HG02981 (cell line): Measurements from ENCODE around the gene FAXC.

Experiments
- ATAC-seq: cut with Tn5 transposase; IDR thresholded peaks from one replicate; pipeline ENCODE4 v1.9.1; 2021; ENCODE audit warnings: mild to moderate bottlenecking, moderate library complexity; ENCODE audit not compliant: unreplicated experiment

Gene FAXC

DNA sequence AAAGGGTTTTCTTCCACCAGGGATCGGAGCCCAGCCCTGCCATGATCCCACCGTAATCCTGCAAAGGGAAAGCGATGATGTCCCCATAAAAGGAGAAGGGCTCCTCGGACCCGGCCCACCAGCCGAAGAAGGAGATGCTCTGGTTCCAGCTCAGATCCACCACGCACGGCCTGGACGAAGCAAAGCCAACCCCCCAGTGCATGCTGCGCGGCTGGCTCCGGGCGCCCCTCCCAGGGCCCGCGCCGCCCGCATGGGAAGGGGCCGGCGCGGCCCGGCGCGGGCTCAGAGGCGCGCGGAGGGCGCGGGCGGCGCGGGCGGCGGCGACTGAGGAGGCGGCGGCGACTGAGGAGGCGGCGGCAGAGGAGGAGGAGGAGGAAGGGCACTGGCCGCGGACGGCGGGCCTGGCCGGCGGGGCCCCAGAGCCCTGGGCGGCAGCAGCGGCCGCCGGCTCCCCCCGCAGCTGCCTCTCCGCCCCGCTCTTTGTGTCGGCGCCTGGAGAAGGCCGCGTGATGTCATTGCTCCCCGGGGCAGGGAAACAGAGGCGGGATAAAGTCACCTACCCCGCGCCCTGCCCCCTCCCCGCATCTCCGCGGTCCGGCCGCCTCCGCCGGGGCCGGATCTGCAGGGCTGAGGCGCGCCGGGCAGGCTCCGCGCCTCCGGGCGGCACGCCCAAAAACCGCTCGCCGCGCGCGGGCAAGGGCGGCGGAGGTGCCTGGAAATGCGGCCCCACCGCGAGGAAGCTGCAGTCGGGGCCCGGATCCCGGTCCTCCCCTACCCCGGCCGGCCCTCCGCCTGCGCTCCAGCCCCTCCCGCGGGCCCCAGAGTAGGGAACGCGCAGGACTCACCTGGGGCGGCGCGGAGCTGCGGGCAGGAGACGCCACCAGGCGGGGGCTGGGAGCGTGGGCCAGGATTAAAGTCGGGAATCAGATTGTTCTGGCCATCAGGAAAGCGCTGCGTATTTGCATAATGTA is at the start of gene FAXC:
FAXC (minus strand) TSS at position 504 of the 971 bp plus-strand sequence; CDS start at position 202, 302 bp downstream.
- peak; percentile 39 for ATAC-seq

DNA sequence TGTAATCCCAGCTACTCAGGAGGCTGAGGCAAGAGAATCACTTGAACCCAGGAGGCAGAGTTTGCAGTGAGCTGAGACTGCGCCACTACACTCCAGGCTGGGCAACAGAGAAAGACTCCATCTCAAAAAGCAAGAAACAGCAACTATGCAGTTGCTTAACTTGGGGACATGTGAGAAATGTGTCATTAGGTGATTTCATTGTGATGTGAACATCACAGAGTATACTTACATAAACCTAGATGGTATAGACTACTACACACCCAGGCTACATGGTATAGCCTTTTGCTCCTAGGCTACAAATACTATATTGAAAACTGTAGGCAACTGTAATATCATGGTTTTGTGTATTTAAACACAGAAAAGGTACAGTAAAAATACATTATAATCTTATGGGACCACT is 47.8 kb upstream of the FAXC start:
- no peak for ATAC-seq

DNA sequence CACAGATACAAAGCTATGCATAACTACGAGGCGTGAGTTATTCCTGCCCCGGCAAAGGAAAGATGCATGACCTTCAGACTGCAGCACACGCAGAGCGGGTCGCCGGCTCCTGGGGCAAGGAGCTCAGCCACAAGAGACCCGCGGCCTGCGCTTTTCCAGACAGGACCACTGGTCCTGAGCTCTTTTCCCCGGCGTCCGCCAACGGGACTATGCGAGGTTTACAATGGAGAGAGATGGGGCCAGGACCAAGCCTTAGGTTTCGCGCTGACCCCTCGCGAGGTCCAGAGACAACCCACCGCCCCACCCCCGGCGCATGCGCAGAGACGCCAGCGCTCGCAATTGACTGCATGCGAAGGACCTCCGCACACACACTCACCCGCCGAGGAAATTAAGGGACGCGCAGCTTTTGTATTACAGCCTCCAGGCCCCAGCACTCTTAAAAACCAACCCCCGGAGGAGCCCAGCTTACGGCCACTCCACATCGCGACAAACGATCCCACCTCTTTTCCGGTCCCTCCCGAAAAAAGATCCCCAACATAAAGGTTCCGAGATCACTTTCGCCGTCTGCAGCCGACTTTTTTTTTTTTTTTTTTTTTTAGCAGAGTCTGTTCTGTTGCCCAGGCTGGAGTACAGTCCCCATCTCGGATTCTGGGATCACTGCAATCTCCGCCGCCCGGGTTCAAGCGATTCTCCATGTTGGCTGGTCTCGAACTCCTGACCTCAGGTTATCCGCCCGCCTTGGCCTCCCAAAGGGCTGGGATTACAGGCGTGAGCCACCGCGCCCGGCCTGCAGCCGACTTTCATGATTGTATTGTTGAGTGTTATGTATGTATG is 44.4 kb upstream of the FAXC start, which contains the start of gene COQ3:
COQ3 (minus strand) TSS at position 498 of the 834 bp plus-strand sequence; CDS start at position 482, 16 bp downstream.
- ATAC-seq, result peak; percentile 81

DNA sequence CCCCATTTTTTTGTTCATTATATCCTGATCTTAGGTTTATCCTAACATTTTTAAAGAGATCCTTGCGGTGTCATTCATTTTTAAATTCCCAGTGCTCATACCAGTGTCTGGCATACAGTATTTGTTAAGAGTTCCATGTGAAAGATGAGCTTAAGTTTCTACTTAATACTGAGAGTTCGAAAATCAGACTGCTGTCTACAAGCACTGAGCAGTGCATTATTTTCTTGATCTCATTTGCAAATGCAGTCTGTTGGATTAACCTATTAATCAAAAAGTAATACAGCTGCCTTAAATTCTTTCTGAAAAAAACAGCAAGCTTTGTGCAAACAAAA is 43.9 kb upstream of the FAXC start:
- peak; percentile 29 for ATAC-seq

DNA sequence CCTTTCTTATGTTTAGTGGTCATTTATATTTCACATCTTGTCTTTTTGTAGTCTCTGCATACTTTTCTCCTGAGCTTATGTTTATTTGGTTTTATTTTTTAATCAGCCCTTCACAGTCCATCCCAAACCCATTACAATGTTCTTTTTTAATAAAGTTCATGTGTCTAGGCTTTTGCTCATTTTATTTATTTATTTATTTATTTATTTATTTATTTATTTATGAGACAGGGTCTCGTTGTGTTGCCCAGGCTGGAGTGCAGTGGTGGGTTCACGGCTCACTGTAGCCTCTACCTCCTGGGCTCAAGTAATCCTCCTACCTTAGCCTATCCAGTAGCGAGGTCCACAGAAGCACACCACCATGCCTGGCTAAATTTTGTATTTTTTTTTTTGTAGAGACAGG is 41.4 kb upstream of the FAXC start:
- no peak for ATAC-seq

DNA sequence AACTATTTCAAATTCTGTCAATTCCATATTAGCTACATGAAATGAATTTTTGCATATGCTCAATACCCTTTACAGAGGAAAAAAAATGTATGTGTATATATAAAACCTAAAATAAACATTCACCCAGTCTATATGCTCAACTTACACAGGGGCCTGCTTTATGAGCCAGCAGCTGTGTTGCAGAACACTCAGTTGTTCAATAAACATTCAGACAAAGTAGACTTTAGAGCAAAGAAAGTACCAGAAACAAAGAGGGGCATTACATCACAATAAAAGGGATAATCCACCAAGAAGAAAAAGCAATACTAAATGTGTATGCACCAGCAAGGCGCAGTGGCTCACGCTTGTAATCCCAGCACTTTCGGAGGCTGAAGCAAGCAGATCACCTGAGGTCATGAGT is 35.0 kb upstream of the FAXC start:
- ATAC-seq, result no peak

DNA sequence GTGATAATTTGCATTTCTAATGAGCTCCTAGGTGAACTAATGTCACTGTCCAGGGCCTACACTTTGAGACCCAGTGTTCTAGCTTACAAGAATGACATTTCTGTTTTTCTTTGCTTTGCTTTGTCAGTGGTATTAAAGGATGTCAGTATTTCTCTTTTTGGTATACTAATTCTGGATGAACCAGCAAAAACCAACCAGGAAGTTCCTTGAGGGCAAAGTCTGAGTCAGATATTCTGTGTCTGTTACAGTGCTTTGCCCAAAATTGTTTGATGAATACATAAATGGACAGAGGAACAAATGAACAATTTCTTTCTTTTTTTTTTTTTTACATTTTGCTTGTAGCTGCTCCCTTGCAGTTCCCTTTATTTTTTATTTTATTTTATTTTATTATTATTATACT is 29.2 kb upstream of the FAXC start:
- ATAC-seq, result no peak

DNA sequence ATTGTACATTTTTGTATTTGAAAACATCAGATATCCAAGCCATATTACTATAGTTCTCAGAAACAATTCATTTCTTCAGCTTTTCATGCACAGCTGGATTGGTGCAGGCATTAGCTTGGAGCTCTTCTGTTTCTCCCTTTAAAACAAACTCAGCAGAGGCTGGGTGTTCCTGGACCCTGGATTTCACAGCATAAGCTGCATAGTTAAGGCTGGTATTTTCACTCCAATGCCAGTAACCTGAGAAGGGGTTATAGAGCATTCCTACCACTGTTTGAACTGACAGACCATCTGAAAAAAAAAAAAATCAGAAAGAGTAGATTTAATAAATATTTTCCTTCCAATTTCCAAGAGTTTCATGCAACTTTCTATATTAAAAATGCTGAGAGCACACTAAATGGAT is 20.1 kb upstream of the FAXC start:
- no peak for ATAC-seq

DNA sequence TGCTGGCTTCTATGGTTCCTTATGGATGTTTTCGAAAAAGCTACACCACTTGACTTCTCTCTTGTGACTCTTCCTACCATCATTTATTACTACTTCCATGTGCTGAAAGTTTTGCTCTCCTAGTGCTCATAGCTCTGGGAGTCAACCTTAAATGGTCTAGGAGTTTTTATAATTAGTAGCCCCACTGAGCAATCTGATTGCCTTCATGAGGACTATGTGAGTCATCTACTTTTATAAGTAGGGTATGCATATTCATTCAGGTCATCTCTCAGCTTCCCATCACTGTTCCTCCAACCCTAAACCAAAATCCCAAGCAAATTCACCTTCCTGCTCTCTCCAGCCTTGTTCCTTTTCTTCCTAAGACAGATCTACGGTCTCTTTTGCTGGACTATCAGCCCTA is 17.4 kb upstream of the FAXC start:
- no peak for ATAC-seq

DNA sequence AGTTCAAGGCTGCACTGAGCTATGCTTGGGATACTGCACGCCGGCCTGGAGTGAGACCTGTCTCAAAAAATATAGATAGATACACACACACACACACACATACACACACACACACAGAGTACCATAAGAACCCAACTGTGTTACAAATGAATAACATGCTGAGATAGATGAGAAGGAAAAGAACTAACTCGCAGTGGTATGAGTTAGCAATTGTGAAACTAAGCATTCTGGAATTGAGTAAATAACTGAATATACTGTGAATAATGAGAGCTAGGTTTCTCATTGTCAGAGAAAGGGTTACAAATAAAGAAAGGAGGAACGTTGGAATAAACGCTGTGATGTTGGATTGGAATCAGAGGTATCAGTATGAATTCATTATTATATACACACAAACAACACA is 14.6 kb upstream of the FAXC start:
- ATAC-seq, result peak; percentile 84

DNA sequence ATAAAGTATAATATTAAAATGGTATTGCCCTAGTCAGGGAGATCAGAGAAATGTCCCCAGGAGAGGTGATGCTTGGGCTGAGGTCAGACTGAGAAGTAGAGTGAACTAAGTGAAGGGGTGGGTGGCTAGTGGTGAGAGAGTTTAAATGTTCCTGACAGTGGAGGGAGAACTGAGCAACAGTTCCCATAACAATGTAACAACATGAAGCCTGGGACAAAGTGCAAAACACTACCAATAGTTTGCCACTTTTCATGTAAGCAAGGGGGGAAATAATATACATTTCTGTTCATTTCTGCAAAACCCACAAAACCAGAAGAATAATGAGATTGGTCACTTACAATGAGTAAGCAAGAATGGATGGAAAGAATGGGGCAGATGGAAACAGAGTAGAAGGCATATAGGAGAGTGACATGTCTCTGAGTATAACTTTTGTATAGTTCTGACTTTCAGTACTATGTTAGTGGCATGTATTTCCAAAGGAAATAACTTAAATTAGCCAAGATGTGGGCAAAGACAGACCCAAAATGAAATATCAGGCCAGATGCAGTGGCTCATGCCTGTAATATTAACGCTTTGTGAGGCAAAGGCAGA is 13.3 kb upstream of the FAXC start:
- peak; percentile 37 for ATAC-seq

DNA sequence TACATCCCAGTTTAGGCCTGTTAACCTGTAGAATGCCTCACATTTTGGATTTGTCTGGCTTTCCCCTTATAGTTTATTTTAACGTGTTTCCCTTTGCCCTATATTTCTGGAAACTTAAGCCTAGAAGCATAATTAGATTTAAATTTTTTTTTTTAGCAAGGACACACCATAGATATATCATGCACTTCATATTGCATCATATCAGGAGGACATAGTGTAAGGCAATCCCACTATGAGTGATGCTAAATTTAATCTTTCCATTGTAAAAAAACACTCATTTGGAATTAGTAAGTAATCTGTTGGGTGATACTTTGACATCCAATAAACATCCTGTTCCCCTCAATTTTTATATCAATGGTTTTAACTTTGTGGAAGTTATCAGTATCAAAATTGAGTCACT is 10.3 kb upstream of the FAXC start:
- ATAC-seq, result no peak

DNA sequence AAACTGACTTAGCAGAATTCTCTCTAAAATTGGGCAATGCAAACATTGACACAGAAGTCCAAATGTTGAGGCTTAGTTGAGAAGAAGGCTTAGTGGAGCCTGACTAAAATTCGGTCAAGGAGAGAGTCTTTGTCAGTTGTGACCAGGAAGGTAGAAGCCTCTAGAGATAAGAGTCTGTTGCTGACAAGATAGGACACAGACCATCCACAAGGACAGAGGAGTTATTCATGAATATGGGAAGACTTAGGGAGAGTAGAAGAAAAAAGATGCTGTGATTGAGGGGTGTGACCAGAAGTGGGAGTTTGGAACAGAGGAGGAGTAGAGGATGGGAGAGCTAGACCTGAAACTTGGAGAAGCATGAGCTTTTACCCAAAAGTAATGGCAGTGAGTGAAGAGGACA is 7.2 kb upstream of the FAXC start:
- no peak for ATAC-seq

DNA sequence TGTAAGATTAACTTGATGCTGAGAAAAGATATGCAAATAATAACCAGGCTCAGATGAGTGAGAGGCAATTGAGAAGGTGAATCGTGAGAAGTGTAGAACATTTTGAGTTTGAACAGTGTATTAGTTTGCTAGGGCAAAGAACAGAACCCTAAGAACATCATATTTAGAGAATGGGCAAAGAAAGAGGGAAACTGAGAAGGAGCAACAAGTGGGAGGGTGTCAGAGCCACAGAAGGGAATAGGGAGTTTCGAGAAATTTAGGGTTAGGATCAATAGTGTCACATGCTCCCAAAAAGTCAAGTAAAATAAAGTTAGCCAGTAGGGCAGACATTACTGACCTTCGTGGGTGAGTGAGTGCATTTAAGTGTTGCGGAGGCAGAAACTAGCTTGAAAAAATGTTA is 5.5 kb upstream of the FAXC start:
- ATAC-seq, result no peak

DNA sequence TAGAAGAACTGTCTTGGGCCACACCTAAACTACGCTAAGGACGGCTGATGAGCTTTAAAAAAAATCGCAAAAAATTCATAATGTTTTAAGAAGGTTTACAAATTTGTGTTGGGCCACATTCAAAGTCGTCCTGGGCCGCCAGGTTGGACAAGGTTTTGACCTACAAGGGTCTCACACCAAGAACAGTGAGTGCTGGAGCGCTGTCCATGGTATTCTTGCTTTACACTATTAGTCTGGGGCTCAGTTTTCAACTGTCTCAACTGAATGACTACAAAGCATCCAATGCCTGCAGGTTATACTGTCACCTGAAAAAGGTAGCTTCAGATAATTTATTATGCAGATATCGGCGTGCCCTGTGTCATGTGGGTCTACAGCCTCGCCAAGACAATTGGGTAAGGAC is 3.7 kb upstream of the FAXC start:
- ATAC-seq, result no peak

DNA sequence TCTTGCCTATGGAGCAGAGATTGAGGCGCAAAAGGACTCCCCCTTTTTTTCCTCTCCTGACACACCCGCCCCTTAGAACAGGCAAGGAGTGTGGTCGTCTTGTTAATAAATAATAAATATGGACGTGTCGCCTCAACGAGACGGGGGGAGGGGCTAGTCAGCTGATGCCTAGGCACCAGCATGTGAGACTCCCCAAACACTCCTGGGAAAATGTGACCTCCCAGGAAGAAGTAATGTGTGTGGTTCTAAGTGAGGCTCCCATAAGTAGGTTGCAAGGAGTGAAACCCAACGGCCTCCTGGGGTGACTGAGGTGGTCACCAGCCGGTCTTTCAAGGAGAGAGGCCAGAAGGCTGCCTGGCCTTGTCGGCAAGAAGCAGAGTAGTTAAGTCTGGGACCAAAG is 1.1 kb upstream of the FAXC start:
- no peak for ATAC-seq

DNA sequence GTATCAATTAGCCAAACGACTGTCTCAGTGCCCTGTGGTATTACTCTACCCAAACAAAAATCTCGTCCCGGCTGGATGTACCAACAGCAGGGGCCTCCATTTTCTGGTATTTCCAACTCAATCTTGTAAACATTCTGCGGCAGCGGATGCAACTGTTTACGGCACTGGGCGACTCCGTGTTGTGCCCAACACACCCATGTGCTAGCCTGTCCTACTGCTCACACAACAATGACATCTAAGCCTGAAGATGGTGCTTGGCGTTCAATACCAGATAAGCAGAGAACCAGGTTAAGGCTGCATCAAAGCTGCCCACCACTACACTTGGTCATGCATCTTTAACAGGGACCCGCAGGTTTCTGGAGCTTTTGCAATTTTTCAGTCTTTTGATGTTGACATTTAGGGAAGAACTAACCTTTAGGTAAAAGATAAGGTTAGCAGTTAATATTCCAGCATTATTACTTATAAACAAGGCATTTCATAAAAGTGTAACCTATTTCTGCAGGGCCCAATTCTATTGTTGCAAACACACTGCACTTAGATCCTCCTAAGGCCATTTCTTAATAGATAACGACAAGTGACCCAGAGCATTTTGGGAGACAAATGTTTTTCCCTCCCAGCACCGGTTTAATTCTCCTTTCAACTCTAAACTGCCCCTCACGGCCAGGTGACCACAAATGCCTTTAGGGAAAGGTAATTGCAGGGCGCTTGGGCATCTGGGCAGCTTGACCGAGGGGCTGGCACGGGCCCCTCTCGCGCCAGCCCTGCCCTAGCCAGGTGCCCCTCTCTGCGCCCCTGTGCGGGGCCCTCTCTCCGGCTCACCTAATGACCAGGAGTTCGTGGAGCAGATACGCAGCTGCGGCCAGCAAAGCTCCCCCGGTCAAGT is 945 bp downstream of the FAXC start:
- no peak for ATAC-seq

DNA sequence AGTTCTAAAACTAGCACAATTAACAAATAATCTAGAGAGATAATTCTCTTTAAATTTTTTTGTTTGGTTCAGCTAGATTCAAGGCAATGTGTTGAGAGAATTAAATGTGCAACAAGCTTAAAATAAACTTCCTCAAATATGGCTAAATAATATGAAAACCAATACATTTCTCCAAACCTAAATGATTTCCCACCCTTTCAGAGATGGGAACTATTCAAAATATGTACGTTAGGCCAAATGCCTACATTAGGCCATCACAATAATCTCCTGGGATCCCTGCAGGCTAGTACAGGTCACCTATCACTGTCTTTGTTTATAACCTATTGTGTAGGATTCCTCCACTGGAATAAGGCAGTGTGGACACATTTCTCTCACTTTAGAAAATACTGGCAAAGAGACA is 1.7 kb downstream of the FAXC start:
- ATAC-seq, result no peak

DNA sequence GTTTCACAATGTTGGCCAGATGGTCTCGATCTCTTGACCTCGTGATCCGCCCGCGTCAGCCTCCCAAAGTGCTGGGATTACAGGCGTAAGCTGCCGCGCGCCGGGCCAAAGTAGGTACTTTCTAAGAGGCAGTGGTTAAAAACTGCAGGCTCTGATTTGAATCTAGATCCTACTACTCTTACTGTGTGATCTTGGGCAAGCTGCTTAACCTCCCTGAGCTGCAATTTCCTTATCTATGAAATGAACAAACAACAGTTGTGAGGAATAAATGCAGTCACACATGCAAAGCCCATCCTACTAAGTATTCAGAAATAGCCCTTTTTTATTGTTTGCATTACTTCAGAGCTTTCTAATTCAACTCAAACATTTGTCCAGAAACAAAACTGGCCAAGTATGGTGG is 2.9 kb downstream of the FAXC start:
- ATAC-seq, result no peak

DNA sequence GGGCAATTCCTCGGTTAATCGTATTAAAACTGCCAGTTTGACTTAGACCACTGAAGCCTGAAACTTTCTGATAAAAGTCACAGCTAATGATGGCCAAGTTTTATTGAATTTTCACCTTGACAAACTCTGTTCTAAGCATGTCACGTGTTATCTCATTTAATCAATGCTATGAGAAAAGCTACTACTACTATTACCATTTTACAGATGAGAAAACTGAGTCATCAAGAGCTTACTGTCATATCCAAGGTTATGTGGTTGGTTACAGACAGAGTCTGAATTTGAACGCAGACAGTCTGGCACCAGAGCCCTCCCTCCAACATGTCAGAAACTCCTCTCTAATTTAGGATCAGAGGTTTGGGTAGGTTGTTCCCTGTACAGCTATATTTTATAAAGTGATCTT is 4.3 kb downstream of the FAXC start:
- ATAC-seq, result no peak

DNA sequence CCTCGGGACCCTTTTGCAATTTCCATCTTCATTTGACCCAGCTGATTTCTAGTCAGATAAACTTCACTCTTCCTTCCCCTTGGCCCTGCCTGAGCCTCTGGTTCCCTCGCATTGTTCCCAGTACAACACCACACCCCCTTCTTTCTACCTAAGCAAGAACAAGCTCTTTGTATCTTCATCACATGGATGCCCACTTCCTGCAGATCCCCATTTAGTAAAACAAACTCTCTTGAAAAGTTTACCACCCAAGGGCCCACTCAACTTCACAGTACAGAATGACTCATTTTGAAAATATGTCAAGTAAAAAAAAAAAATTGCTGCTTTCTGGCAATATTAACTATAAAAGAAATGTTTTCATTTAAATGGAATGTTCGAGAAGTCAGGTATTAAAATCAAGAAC is 5.2 kb downstream of the FAXC start:
- no peak for ATAC-seq
